HG02759 (cell line): ENCODE data around the gene APIP.

ENCODE experiments used
- ATAC-seq: cut with Tn5 transposase; IDR thresholded peaks from one replicate; pipeline ENCODE4 v1.9.1; 2021; ENCODE audit warnings: mild to moderate bottlenecking, moderate library complexity; ENCODE audit not compliant: unreplicated experiment

APIP gene

DNA sequence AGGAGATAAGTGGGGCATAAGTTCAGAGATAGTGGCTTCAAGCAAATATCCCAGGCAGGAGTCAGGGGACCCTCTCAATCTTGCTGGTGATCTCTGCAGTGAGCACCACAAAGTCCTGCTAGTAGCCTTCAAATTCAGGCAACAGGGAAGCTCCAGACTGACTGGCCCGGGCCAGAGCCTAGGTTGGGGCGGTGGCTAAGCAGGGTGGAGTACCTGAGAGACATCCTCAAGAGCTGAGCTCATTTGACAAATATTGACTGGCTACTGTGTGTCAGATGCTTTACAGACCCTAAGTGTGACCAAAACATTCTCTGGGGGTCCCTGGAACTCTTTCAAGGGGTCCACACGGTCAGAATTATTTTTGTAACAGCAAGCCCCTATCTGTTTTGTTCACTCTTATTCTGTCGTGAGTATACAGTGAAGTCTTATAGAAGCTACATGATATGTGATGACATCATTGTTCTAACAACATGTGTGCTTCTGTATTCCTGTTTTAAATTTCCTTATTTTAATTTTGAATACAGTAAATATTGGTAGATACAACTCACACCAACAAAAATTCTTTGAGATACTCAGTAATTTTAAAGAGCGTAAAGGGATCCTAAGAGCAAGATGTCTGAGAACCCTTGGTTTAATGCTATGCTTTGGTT, 71.6 kb downstream of the APIP start:
- no peak for ATAC-seq

DNA sequence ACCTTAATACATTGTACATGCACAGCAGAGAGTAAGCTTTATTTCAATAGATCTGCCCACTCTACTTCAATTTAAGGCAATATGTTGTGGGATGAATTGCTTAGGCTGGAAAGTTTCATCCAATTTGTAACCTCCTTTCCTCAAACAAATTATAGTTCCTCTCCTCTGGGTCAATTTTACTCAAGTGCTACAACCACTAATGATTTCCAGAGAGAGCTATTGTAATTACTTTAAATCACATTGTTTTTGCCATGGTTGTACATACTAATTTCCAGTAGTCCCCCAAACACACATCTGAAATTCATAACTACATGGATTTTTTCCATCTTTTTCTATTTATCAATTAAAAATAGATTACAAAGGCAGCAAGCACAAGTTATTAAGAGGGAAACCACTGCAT, 72.9 kb downstream of the APIP start:
- ATAC-seq, result no peak

DNA sequence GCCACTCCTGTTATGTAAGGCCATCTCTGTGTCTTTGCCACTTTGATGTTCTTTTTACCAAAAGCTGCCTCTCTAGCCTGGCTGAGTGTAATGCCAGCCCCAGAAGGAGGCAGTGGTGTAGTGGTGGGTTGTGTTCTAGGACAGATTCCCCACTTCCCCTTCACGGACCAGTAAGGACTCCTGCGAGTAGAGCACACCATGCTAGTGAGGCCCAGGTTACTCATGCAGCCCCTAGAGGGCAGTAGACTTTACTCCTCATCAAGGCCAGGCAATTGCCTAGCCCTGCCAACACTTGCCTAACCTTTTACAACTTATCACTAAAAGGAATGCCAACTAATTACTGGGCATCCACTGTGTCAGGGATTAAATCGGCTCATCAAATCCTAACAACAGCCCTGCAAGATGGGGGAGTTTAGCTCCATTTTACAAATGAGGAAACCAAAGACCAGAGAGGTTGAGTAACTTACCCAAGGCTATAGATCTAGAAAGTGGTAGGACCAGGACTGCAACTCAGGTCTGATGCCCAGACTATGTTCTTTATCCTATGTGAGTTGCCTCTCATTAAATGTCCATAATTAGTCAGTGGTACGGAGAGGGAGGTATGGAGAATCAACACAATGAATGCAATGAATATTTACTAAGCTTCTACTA, 75.3 kb downstream of the APIP start:
- ATAC-seq, result peak; percentile 87

DNA sequence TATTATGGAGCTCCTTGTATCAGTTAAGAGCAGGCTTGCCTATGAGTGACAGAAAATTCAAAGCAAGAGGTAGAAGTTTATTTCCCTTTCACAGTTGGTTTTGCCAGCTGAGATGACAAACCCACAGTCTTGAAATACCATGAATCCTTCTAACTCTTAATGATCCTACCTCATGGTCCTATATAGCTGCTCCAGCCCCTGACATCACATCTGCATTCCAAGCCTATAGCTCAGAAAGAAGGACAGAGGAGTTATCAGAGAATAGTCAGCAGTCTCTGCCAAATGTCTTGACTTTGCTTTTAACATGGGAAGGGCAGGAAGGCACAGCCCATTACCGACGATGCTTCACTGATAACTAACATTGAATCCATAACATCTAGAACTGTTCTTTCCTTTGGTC, 76.2 kb downstream of the APIP start:
- no peak for ATAC-seq

DNA sequence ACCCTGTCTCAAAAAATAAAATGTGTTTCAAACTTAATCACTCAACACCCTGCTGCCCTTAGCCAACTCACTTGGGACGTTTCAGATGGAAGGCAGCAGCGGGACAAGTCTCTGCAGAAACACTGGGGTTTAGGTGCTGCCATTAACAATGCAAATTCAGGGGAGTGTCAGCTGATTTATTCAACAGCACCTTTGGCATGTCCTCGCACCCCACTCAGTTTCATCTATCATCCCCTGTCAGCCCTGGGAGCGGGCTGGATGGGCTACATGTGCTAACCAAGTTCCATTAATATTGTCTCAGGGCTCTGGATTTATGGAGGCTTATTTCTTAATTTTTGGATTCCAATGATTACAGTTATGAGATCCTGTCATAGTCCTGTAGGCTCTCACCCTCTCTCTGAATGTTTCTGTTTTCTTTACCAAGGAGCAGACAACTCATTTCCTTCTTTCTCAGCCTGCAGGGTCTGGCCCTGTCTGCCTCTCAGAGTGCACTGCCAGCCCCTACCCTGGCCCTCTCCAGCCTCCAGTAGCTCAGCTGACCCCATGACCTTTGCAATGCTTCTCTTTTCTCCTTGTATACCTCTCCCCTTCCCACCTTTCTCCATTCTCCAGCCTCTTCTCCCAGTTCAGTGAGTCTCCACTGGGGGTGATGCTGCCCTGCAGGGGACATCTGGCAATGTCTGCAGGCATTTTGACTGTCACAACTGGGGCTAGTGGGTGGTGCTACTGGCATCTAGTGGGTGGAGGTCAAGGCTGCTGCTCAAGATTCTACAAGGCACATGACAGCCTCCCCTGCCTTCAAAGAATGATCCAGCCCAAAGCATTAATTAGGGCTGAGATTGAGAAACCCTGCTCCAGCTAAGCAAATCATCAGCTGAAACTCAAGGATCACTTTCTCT, 79.0 kb downstream of the APIP start:
- no peak for ATAC-seq

DNA sequence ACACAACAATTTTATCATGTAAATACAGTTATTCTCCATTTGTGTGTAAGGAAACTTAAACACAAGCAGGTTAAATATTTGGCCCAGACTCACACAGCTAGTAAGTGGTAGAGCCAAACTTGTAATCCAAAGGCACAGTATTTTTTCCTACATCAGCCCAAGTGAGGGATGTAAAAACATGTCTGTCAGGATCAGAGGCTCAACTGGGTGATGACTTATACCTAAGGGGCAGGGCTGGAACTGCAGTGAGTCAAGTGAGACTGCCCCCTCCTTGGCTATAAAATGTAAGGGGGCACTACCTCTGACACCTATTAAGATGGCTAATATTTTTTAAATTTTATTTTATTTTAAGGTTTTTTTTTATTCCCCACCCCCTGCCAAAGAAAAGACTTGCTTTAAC, 82.6 kb downstream of the APIP start:
- no peak for ATAC-seq
